HG03378 (cell line): ENCODE data around the gene STEAP4.

Experiments used
- ATAC-seq: cut with Tn5 transposase; IDR thresholded peaks from one replicate; pipeline ENCODE4 v1.9.1; 2021; ENCODE audit warnings: mild to moderate bottlenecking, moderate library complexity; ENCODE audit not compliant: unreplicated experiment

STEAP4 gene

GRCh38 chr7:88223265-88223664, 83.4 kb downstream of the STEAP4 start:
- no peak for ATAC-seq
